Smooth muscle cell (in vitro differentiated cells): ENCODE data around the gene SHMT2. TPM values are rescaled to one million over a fixed set of nuclear protein-coding genes. Genes with fewer than 3 reads are reported as not detected.

ENCODE experiments used
- DNase-seq: peaks from one replicate; lab custom pipeline; 2025; ENCODE audit not compliant: unreplicated experiment; lab: John Stamatoyannopoulos, UW
- H2AFZ ChIP-seq: fragments of 200-600 bp; sonication (generic); 2 replicates; pipeline ENCODE4 v1.6.0; 2016; ENCODE audit warnings: antibody characterized with exemption, low read depth, mild to moderate bottlenecking
- H3F3A ChIP-seq: fragments of 200-600 bp; sonication (generic); 2 replicates; pipeline ENCODE4 v1.6.0; 2017; ENCODE audit warnings: antibody characterized with exemption, low read depth
- H3K27ac ChIP-seq: fragments of 200-600 bp; sonication (generic); 2 replicates; pipeline ENCODE4 v1.5.1; 2016; ENCODE audit warnings: low read depth, mild to moderate bottlenecking
- H3K27me3 ChIP-seq: fragments of 200-600 bp; sonication (generic); 2 replicates; pipeline ENCODE4 v1.6.1; 2016; ENCODE audit warnings: low read depth, mild to moderate bottlenecking
- H3K36me3 ChIP-seq: fragments of 200-600 bp; sonication (generic); 2 replicates; pipeline ENCODE4 v1.5.1; 2016; ENCODE audit warnings: low read depth
- H3K4me1 ChIP-seq: fragments of 200-600 bp; sonication (generic); 2 replicates; pipeline ENCODE4 v1.5.1; 2016; ENCODE audit warnings: low read depth
- H3K4me2 ChIP-seq: fragments of 200-600 bp; sonication (generic); 2 replicates; pipeline ENCODE4 v1.6.0; 2016; ENCODE audit warnings: mild to moderate bottlenecking
- H3K4me3 ChIP-seq: fragments of 200-600 bp; sonication (generic); 2 replicates; pipeline ENCODE4 v1.5.1; 2016; ENCODE audit warnings: mild to moderate bottlenecking
- H3K79me2 ChIP-seq: fragments of 200-600 bp; sonication (generic); 2 replicates; pipeline ENCODE4 v1.6.0; 2016; ENCODE audit warnings: low read depth, mild to moderate bottlenecking
- H3K9ac ChIP-seq: fragments of 200-600 bp; sonication (generic); 2 replicates; pipeline ENCODE4 v1.6.0; 2016; ENCODE audit warnings: low read depth
- H3K9me3 ChIP-seq: fragments of 200-600 bp; sonication (generic); replicated peaks from 2 replicates; pipeline ENCODE4 v1.5.1; 2016; ENCODE audit warnings: low read depth
- H4K20me1 ChIP-seq: fragments of 200-600 bp; sonication (generic); 2 replicates; pipeline ENCODE4 v1.6.0; 2016; ENCODE audit warnings: low read depth
- WGBS: methylation state at CpG from one replicate; pipeline ENCODE4 v1.1.7; 2016; ENCODE audit warnings: low lambda C conversion rate; 5-methylcytosine and 5-hydroxymethylcytosine counted together
- polyA plus RNA-seq: library from polyadenylated mRNA; unstranded; fragments of >200 nt; fragmentation: Nextera tagmentation; extraction: Ambion mirVana; gene quantifications from 2 replicates; pipeline ENCODE4 v1.2.1, GENCODE V29; 2016
- total RNA-seq: library from RNA; depleted of rRNA; stranded (reverse); fragments of >200 nt; gene quantifications from 2 replicates; pipeline ENCODE4 v1.2.3, GENCODE V29; 2014
- TF ChIP-seq, protein P1 (sequence below): fragments of 200-600 bp; sonication (generic); IDR thresholded peaks from 2 replicates; pipeline ENCODE4 v1.5.1; 2017; ENCODE audit warnings: borderline replicate concordance, mild to moderate bottlenecking, antibody characterized with exemption; ENCODE audit not compliant: insufficient read depth, poor library complexity, severe bottlenecking

SHMT2 gene
- total and polyA plus RNA-seq, 2 experiments from 2014 or later = 107 to 117 TPM

DNA sequence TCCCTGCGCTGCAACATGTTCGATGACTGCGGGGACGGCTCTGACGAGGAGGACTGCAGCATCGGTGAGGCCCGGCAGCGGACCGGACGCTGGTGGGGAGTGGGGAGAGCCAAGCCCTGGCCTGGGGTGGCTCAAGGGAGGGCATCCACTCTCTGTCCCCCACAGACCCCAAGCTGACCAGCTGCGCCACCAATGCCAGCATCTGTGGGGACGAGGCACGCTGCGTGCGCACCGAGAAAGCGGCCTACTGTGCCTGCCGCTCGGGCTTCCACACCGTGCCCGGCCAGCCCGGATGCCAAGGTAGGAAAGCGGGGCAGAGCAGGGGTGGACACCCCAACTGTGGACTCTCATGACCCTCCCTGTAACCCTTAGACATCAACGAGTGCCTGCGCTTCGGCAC lies 24.3 kb upstream of the SHMT2 start:
- peaks cover 27% of the 10 kb centered on the region for H4K20me1 ChIP-seq
- no peak overlapping the region for H3K9ac ChIP-seq
- H3K9me3 ChIP-seq = no peaks in the 10 kb centered on the region
- no peaks in the 10 kb centered on the region for H3F3A ChIP-seq
- H3K27ac ChIP-seq = no peak overlapping the region
- no peak overlapping the region for H2AFZ ChIP-seq
- no peaks in the 10 kb centered on the region for H3K4me1 ChIP-seq
- no peak for DNase-seq
- TF ChIP-seq, protein P1, sequence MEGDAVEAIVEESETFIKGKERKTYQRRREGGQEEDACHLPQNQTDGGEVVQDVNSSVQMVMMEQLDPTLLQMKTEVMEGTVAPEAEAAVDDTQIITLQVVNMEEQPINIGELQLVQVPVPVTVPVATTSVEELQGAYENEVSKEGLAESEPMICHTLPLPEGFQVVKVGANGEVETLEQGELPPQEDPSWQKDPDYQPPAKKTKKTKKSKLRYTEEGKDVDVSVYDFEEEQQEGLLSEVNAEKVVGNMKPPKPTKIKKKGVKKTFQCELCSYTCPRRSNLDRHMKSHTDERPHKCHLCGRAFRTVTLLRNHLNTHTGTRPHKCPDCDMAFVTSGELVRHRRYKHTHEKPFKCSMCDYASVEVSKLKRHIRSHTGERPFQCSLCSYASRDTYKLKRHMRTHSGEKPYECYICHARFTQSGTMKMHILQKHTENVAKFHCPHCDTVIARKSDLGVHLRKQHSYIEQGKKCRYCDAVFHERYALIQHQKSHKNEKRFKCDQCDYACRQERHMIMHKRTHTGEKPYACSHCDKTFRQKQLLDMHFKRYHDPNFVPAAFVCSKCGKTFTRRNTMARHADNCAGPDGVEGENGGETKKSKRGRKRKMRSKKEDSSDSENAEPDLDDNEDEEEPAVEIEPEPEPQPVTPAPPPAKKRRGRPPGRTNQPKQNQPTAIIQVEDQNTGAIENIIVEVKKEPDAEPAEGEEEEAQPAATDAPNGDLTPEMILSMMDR = no peak
- 97% methylated on average over 20 of the region's 26 CpGs for WGBS
- H3K4me2 ChIP-seq = no peak overlapping the region
- H3K79me2 ChIP-seq = no peaks in the 10 kb centered on the region
- H3K27me3 ChIP-seq = no peaks in the 10 kb centered on the region
- H3K4me3 ChIP-seq = no peak overlapping the region
- no peaks in the 10 kb centered on the region for H3K36me3 ChIP-seq

DNA sequence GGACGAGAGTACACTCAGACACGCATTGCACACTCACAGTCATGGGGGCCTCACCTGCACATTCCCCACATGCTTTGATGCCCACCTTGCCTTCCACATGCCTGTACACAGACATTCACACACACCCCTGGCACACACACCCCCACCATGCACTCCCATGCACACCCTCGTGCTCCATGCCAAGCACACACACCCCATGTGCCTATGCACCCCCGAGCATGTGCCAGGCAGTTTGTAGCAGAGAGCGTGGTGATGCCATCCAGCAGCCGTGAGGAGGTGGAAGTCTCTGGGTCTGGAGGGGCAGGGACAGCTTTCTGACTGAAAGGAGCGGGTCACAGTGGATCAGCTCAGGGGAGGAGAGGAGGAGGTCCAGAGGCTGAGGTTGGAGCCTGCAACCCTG lies 23.6 kb upstream of the SHMT2 start:
- WGBS = 93% methylated on average over 7 of the region's 7 CpGs
- Histone ChIP-seq H3K36me3 (no peaks in the 10 kb centered on the region), H4K20me1 (peaks cover 34% of the 10 kb centered on the region), H3K4me1 (no peaks in the 10 kb centered on the region), H2AFZ (no peak overlapping the region), H3K27me3 (no peaks in the 10 kb centered on the region), H3K9me3 (no peaks in the 10 kb centered on the region), H3K4me3 (no peak overlapping the region), H3F3A (no peaks in the 10 kb centered on the region), H3K4me2 (no peak overlapping the region), H3K27ac (no peak overlapping the region), H3K9ac (no peak overlapping the region), H3K79me2 (no peaks in the 10 kb centered on the region)
- TF ChIP-seq, protein P1 = no peak
- no peak for DNase-seq

DNA sequence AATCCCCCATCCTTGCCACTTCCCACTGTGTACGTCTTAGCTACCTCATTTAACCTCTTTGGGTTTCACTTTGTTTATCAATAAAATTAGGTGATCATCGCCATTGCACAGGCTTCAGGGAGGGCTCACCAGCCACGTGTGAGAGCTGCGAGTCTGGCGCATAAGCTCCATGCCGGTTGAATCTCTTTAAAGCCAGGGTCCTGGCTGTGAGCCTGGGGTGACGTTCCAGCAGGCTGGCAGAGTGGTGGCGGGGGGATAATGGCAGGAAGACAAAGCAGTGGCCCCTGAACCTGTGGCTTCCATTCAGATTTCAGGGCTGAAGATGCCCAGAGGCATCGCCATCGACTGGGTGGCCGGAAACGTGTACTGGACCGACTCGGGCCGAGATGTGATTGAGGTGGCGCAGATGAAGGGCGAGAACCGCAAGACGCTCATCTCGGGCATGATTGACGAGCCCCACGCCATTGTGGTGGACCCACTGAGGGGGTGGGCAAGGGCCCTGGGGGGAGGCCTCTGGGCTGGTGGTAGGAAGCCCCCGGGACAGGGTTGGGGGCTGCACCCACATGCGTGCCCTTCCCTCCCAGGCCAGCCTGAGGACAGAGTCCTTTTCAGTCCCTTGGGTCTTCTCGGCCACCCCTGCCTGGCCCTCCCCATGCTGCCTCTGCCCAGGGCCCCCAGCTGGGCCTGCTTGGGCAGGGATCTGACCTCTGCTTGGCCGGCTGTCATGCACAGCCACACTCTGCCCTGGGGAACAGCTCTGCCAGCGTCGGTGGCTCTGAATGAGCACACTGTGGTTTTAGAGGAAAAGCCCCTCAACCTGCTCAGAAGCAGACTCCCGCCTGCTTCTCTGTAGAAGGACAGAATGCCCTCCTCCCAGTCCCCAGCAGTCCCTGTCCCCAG lies 21.5 kb upstream of the SHMT2 start:
- no peak for DNase-seq
- Histone ChIP-seq H2AFZ (no peak overlapping the region), H4K20me1 (peaks cover 52% of the 10 kb centered on the region), H3K36me3 (no peaks in the 10 kb centered on the region), H3K4me3 (no peak overlapping the region), H3K27me3 (no peaks in the 10 kb centered on the region), H3K4me1 (no peaks in the 10 kb centered on the region), H3F3A (peaks cover 8% of the 10 kb centered on the region), H3K27ac (no peak overlapping the region), H3K79me2 (no peaks in the 10 kb centered on the region), H3K9me3 (no peaks in the 10 kb centered on the region), H3K9ac (no peak overlapping the region), H3K4me2 (no peak overlapping the region)
- 95% methylated on average over 27 of the region's 29 CpGs for WGBS
- TF ChIP-seq, protein P1 = no peak
